Glutamatergic neuron (in vitro differentiated cells): Measurements from ENCODE around the gene PGP. TPM values are rescaled to one million over a fixed set of nuclear protein-coding genes. Genes with fewer than 3 reads are reported as not detected.

Experiments
- DNase-seq: peaks from one replicate; pipeline ENCODE4 v3.0.0; 2022
- H3K27ac Mint-ChIP-seq: one replicate; pipeline ENCODE4 v1.8.0; 2020; ENCODE audit warnings: mild to moderate bottlenecking, mixed read lengths, inconsistent platforms; ENCODE audit not compliant: unreplicated experiment
- H3K27me3 Mint-ChIP-seq: one replicate; pipeline ENCODE4 v1.8.0; 2020; ENCODE audit warnings: mild to moderate bottlenecking, moderate library complexity, mixed read lengths, inconsistent platforms; ENCODE audit not compliant: unreplicated experiment
- H3K36me3 Mint-ChIP-seq: one replicate; pipeline ENCODE4 v1.8.0; 2020; ENCODE audit warnings: mild to moderate bottlenecking, mixed read lengths, inconsistent platforms; ENCODE audit not compliant: unreplicated experiment
- H3K4me1 Mint-ChIP-seq: one replicate; pipeline ENCODE4 v1.8.0; 2020; ENCODE audit warnings: mild to moderate bottlenecking, low read depth, mixed read lengths, inconsistent platforms; ENCODE audit not compliant: unreplicated experiment
- H3K4me3 Mint-ChIP-seq: one replicate; pipeline ENCODE4 v1.8.0; 2020; ENCODE audit warnings: mild to moderate bottlenecking, mixed read lengths, inconsistent platforms; ENCODE audit not compliant: unreplicated experiment
- H3K9me3 Mint-ChIP-seq: one replicate; pipeline ENCODE4 v1.8.0; 2020; ENCODE audit warnings: mild to moderate bottlenecking, moderate library complexity, mixed read lengths, inconsistent platforms; ENCODE audit not compliant: unreplicated experiment
- total RNA-seq: library from RNA; stranded (reverse); fragmentation: NEBNext Ultra II Directional; extraction: Animal tissue kit (Norgen Biotek cat#: 25700); gene quantifications from one replicate; pipeline ENCODE4 v1.2.1, GENCODE V29; 2021; ENCODE audit not compliant: unreplicated experiment
- TF ChIP-seq, protein P1 (sequence below): fragments of 200-600 bp; sonication (generic); IDR thresholded peaks from one replicate; pipeline ENCODE4 v1.5.0; 2021; ENCODE audit not compliant: partially characterized antibody, unreplicated experiment

The PGP gene
- total RNA-seq, 1 donor from 2014 or later = 33.9 TPM

DNA sequence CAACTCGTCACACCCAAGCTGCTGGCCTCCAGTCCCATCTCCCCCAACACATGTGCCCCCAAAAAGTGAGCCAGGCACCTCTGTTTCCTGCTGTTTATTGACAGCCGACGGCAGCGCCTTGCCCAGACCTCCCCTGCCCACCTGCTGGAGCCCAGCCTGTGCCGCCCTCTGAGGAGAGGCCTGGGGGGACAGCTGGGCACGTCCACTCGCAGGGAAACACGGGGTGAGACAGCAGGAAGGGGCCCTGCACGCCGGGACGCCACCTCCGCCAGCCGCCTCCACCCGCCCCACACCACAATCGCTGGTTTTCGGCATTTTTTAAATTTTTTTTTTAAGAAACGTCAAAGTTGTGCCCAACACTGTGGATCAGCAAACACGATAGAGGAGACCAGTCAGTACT is 37.5 kb downstream of the PGP start:
- no peak overlapping the region for H3K27ac Mint-ChIP-seq
- no peak overlapping the region for H3K4me3 Mint-ChIP-seq
- TF ChIP-seq, protein P1, sequence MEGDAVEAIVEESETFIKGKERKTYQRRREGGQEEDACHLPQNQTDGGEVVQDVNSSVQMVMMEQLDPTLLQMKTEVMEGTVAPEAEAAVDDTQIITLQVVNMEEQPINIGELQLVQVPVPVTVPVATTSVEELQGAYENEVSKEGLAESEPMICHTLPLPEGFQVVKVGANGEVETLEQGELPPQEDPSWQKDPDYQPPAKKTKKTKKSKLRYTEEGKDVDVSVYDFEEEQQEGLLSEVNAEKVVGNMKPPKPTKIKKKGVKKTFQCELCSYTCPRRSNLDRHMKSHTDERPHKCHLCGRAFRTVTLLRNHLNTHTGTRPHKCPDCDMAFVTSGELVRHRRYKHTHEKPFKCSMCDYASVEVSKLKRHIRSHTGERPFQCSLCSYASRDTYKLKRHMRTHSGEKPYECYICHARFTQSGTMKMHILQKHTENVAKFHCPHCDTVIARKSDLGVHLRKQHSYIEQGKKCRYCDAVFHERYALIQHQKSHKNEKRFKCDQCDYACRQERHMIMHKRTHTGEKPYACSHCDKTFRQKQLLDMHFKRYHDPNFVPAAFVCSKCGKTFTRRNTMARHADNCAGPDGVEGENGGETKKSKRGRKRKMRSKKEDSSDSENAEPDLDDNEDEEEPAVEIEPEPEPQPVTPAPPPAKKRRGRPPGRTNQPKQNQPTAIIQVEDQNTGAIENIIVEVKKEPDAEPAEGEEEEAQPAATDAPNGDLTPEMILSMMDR = no peak

DNA sequence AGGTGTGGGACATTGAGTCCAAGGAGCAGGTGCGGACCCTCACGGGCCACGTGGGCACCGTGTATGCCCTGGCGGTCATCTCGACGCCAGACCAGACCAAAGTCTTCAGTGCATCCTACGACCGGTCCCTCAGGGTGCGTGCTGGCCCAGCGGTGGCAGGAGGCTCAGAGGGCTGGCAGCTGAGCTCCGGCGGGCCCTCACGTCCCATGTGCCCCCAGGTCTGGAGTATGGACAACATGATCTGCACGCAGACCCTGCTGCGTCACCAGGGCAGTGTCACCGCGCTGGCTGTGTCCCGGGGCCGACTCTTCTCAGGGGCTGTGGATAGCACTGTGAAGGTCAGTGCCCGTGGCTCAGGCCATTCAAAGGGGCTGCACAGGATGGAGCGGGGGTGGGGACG is 38.6 kb downstream of the PGP start:
- TF ChIP-seq, protein P1 = no peak

More for the DNA sequence above, 37.5 kb downstream of the PGP start:
- no peaks in the 10 kb centered on the region for H3K36me3 Mint-ChIP-seq
- no peaks in the 10 kb centered on the region for H3K27me3 Mint-ChIP-seq
- DNase-seq = no peak
- H3K9me3 Mint-ChIP-seq = peaks cover 3% of the 10 kb centered on the region
- H3K4me1 Mint-ChIP-seq = peaks cover 1% of the 10 kb centered on the region

DNA sequence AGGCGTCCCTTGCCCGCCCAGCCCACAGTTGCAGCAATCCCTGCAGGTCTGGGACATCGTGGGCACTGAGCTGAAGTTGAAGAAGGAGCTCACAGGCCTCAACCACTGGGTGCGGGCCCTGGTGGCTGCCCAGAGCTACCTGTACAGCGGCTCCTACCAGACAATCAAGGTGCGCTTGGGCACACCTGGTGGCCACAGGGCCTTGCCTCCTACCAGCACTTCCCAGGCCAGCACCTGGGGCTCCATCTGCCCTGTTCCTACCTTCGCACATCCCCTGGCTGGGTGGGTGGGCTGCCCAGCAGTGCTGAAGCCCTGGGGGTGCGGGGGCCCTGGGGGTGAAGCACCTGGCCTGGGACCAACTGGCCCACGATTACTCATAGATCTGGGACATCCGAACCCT is 39.2 kb downstream of the PGP start:
- Mint-ChIP-seq H3K27ac (no peak overlapping the region), H3K9me3 (no peaks in the 10 kb centered on the region), H3K27me3 (peaks cover 2% of the 10 kb centered on the region), H3K4me1 (no peaks in the 10 kb centered on the region), H3K4me3 (no peak overlapping the region), H3K36me3 (no peaks in the 10 kb centered on the region)
- TF ChIP-seq, protein P1 = no peak
- no peak for DNase-seq

More for the DNA sequence above, 38.6 kb downstream of the PGP start:
- H3K4me3 Mint-ChIP-seq = no peak overlapping the region
- H3K27ac Mint-ChIP-seq = no peak overlapping the region
- H3K4me1 Mint-ChIP-seq = no peaks in the 10 kb centered on the region
- no peak for DNase-seq
- no peaks in the 10 kb centered on the region for H3K36me3 Mint-ChIP-seq
- H3K27me3 Mint-ChIP-seq = peaks cover 2% of the 10 kb centered on the region
- H3K9me3 Mint-ChIP-seq = no peaks in the 10 kb centered on the region

DNA sequence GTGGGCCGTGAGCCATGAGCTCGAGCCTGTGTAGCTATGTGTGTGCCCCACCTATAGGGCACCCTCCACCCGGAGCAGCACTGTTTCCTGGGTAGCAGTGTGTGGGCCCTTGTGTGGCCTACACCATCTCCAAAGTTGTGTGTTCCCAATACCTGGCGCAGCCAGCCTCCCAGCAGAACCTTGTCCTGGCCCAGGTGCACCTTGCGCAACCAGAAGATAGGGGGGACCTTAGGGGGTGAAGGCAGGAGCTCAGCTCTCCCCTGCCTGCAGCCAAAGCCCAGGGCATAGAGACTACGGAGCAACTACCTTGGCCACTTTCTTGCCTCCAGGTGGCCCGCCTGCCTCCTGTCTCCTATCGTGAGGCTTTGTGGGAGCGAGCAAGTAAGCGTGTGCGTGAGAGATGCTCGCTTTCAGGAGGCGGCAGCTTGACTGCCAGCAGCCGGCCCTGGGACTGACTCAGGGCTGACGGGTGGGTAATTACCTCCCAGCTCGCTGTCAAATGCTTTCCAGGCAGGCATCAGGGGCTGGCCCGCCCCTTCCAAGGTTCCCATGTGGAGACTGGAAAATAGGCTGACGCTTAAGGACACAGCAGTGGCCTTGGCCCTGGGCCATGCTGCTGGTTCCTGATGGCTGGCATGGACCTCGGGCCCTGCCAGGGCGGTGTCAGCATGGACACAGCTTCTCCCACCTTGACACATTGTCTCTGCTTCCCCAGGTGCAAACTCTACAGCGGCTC is 40.1 kb downstream of the PGP start:
- Mint-ChIP-seq H3K4me3 (no peak overlapping the region), H3K27ac (no peak overlapping the region), H3K36me3 (no peaks in the 10 kb centered on the region), H3K4me1 (no peaks in the 10 kb centered on the region), H3K27me3 (peaks cover 2% of the 10 kb centered on the region), H3K9me3 (no peaks in the 10 kb centered on the region)
- DNase-seq = no peak
- TF ChIP-seq, protein P1 = no peak

DNA sequence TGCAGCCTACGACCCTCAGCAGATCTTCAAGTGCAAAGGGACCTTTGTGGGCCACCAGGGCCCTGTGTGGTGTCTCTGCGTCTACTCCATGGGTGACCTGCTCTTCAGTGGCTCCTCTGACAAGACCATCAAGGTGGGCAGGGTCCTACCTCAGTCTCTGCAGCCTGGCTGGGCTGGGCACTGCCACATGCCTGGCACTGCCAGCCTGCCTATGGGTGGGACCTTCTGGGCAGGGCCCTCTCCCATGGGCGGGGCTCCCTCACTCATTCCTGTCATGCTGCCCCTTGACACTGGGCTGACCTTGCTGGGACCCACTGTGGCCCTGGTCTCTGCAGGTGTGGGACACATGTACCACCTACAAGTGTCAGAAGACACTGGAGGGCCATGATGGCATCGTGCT is 40.7 kb downstream of the PGP start:
- Mint-ChIP-seq H3K27ac (no peak overlapping the region), H3K4me3 (no peak overlapping the region), H3K36me3 (no peaks in the 10 kb centered on the region), H3K9me3 (no peaks in the 10 kb centered on the region), H3K27me3 (peaks cover 2% of the 10 kb centered on the region), H3K4me1 (no peaks in the 10 kb centered on the region)
- TF ChIP-seq, protein P1 = no peak
- no peak for DNase-seq
